Peyer's patch (tissue), 4 donors: ENCODE measurements around the gene MEGF8. TPM values are rescaled to one million over a fixed set of nuclear protein-coding genes. Genes with fewer than 3 reads are reported as not detected.

Experiments
- DNase-seq, 3 donors: peaks; one replicate each; pipeline ENCODE4 v3.0.0-alpha.2; 2017 to 2019
- H3K27ac ChIP-seq, 4 donors: fragments of 200-600 bp; sonication (generic); one replicate each; pipeline ENCODE4 v1.5.1; 2016 to 2019
- H3K27me3 ChIP-seq, 2 donors: fragments of 200-600 bp; sonication (generic); one replicate each; pipeline ENCODE4 v1.5.1; 2019
- H3K36me3 ChIP-seq, 3 donors: fragments of 200-600 bp; sonication (generic); one replicate each; pipeline ENCODE4 v1.5.1; 2016 to 2019
- H3K4me1 ChIP-seq, 4 donors: fragments of 200-600 bp; sonication (generic); one replicate each; pipeline ENCODE4 v1.5.1; 2016 to 2019
- H3K4me3 ChIP-seq, 4 donors: fragments of 200-600 bp; sonication (generic); 1 replicate in 3 of 4; 2 replicates in 1 of 4; pipeline ENCODE4 v1.5.1; 2016 to 2019; ENCODE audit warnings: mild to moderate bottlenecking in 1 of 4
- H3K9me3 ChIP-seq, 4 donors: fragments of 200-600 bp; sonication (generic); one replicate each; pipeline ENCODE4 v1.5.1; 2016 to 2019; ENCODE audit warnings: mild to moderate bottlenecking in 1 of 4
- CTCF ChIP-seq, 6 experiments: fragments of 450-650 bp in 4 of 6; fragments of 200-600 bp in 2 of 6; sonication (generic) in 1 of 6; IDR thresholded peaks; one replicate each; pipeline ENCODE4 v1.5.1; 2017 to 2019; ENCODE audit warnings: antibody characterized with exemption in 6 of 6, mild to moderate bottlenecking in 3 of 6, moderate library complexity in 1 of 6
- POLR2A ChIP-seq, 2 donors: fragments of 450-650 bp; IDR thresholded peaks; one replicate each; pipeline ENCODE4 v1.5.1; 2017; ENCODE audit warnings: antibody characterized with exemption in 2 of 2, mild to moderate bottlenecking in 2 of 2, moderate library complexity in 2 of 2
- total RNA-seq, 4 donors: library from RNA; depleted of rRNA; stranded (reverse); fragments of >200 nt; gene quantifications; one replicate each; pipeline ENCODE4 v1.1.0, GENCODE V29; 2016

Gene MEGF8
- total RNA-seq, 4 donors from 2014 or later, result 12.3 to 30.8 (median 22.3) TPM

GRCh38 chr19:42407816-42408175 lies 82.4 kb downstream of the MEGF8 start:
- Histone ChIP-seq H3K36me3 (peaks cover 0 to 28% (median 0%) of the 10 kb centered on the region in 3 donors), H3K4me3 (no peak overlapping the region), H3K27ac (no peak overlapping the region), H3K27me3 (no peaks in the 10 kb centered on the region), H3K4me1 (no peaks in the 10 kb centered on the region), H3K9me3 (no peaks in the 10 kb centered on the region)
- no peak for DNase-seq
- no peak for TF ChIP-seq CTCF (IDR thresholded peaks at IDR 0.05)
- no peak for TF ChIP-seq POLR2A (IDR thresholded peaks at IDR 0.05)

GRCh38 chr19:42409477-42409876 lies 84.0 kb downstream of the MEGF8 start:
- Histone ChIP-seq H3K27ac (no peak overlapping the region), H3K36me3 (peaks cover 0 to 25% (median 0%) of the 10 kb centered on the region in 3 donors), H3K4me1 (no peaks in the 10 kb centered on the region)

GRCh38 chr19:42410371-42410770 lies 84.9 kb downstream of the MEGF8 start:
- peaks cover 0 to 22% (median 0%) of the 10 kb centered on the region in 3 donors for H3K36me3 ChIP-seq
- H3K9me3 ChIP-seq, result no peaks in the 10 kb centered on the region
- DNase-seq, result no peak
- H3K4me1 ChIP-seq, result no peaks in the 10 kb centered on the region
- H3K27ac ChIP-seq, result no peak overlapping the region
- no peak overlapping the region for H3K4me3 ChIP-seq
- H3K27me3 ChIP-seq, result no peaks in the 10 kb centered on the region
- TF ChIP-seq CTCF (IDR thresholded peaks at IDR 0.05), result no peak

More at GRCh38 chr19:42409477-42409876, 84.0 kb downstream of the MEGF8 start:
- DNase-seq, result no peak
- Histone ChIP-seq H3K4me3 (no peak overlapping the region), H3K27me3 (no peaks in the 10 kb centered on the region), H3K9me3 (no peaks in the 10 kb centered on the region)
- TF ChIP-seq POLR2A (IDR thresholded peaks at IDR 0.05), result no peak
- TF ChIP-seq CTCF (IDR thresholded peaks at IDR 0.05), result no peak

- Histone ChIP-seq H3K4me3 (no peak overlapping the region), H3K9me3 (no peaks in the 10 kb centered on the region), H3K27me3 (no peaks in the 10 kb centered on the region), H3K4me1 (no peaks in the 10 kb centered on the region), H3K27ac (no peak overlapping the region), H3K36me3 (peaks cover 0 to 22% (median 0%) of the 10 kb centered on the region in 3 donors)
- DNase-seq, result no peak
- TF ChIP-seq POLR2A (IDR thresholded peaks at IDR 0.05) (no peak), CTCF (IDR thresholded peaks at IDR 0.05) (no peak)
These were observed 86.2 kb downstream of the MEGF8 start for GRCh38 chr19:42411581-42412178.

- TF ChIP-seq POLR2A (IDR thresholded peaks at IDR 0.05) (no peak), CTCF (IDR thresholded peaks at IDR 0.05) (no peak)
- H3K27me3 ChIP-seq, result no peaks in the 10 kb centered on the region
- no peaks in the 10 kb centered on the region for H3K9me3 ChIP-seq
- H3K4me1 ChIP-seq, result no peaks in the 10 kb centered on the region
- peak in 2 of 3 donors; percentile 62 to 73 for DNase-seq
- H3K36me3 ChIP-seq, result peaks cover 0 to 16% (median 0%) of the 10 kb centered on the region in 3 donors
- H3K27ac ChIP-seq, result no peak overlapping the region
- H3K4me3 ChIP-seq, result no peak overlapping the region
These were observed 86.8 kb downstream of the MEGF8 start for GRCh38 chr19:42412227-42412626.

- DNase-seq, result no peak
- no peaks in the 10 kb centered on the region for H3K4me1 ChIP-seq
- no peak overlapping the region for H3K27ac ChIP-seq
- peaks cover 0 to 12% (median 0%) of the 10 kb centered on the region in 3 donors for H3K36me3 ChIP-seq
- H3K4me3 ChIP-seq, result no peak overlapping the region
- no peaks in the 10 kb centered on the region for H3K9me3 ChIP-seq
- no peak for TF ChIP-seq POLR2A (IDR thresholded peaks at IDR 0.05)
- TF ChIP-seq CTCF (IDR thresholded peaks at IDR 0.05), result no peak
- no peaks in the 10 kb centered on the region for H3K27me3 ChIP-seq
These were observed 87.2 kb downstream of the MEGF8 start for GRCh38 chr19:42412661-42413076.
